WI38 (cell line): Measurements from ENCODE around the gene LPAR2.
A peak's percentile ranks its signal among the peaks of the same experiment; 100 is the strongest.

Source experiments
- H3K4me3 ChIP-seq: 2 replicates; pipeline ENCODE4 v1.5.1; 2011; ENCODE audit warnings: low read depth, mild to moderate bottlenecking, control low read depth, low read length
- CTCF ChIP-seq: IDR thresholded peaks from 2 replicates; pipeline ENCODE4 v1.5.1; 2012; ENCODE audit warnings: low read depth, mild to moderate bottlenecking, control low read depth, low read length

Gene LPAR2

DNA sequence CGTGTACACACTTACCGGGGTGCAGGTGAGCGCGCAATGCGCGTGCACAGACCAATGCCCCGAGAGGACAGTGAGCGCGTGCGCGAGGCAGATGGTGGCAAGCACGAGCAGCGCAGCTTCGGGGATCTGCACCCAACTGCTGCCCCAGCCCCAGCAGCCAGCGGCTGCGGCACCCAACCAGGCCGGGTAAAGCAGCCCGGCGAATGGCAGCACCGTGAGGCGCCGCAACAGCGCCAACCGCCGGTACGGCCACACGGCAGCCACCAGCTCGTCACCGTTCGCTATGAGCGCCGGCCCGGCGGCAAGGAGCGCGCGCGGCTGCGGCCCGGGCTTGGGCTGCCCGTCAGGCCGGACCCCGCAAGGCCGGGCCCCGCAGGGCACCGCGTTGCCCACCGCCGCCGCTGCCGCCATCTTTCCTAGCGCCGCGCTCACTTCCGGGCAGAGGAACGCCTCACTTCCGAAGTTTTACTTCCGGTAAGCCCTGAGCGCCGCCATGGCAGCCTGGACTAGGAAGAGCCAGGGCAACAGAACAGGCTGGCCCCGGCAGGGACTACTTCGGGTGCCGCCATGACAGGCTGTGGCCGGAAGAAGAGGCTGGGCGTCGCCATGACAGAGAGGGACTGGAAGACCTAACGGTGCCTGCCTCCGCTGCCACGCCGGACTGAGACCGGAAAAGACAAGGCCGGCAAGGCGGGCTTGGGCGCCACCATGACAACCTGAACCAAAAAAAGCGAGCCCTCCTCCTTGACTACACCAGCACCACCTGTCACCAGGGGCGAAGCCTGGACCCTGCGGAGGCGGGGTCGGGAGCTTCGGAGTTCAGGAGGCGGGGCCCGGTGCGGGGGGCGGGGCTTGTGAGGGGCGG is 35.5 kb upstream of the LPAR2 start, which contains the start of gene ATP13A1:
TSS of gene ATP13A1 (minus strand) at position 421 of the 865 bp plus-strand sequence. CDS start at position 411, 10 bp downstream.
- TF ChIP-seq CTCF: no peak
- peak within 1 kb of the TSS; percentile 96 for H3K4me3 ChIP-seq

- peak overlapping the region; percentile 96 for H3K4me3 ChIP-seq
- TF ChIP-seq CTCF: no peak
These were observed 34.8 kb upstream of the LPAR2 start for GRCh38 chr19:19662871-19663255.

DNA sequence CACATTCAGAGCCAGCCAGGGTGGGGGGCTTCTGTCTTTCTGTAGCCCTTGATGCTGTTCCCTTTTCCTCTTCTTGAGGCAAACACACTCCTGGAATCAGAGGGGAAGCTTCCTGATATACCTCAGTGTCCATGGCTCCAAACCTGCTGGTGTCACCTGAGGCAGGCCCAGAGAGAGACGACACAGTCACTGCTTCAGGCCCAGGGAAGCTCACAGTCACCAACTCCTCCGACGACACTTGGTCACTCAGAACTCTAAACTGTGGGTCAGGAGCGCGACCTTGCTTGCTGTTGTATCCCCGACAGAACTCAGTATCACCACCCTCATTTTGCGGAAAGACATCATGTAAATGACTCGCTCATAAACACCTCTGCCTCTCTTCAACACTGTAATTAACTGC is 34.3 kb upstream of the LPAR2 start:
- no peak for TF ChIP-seq CTCF

GRCh38 chr19:19661675-19662251 is 33.7 kb upstream of the LPAR2 start:
- no peak for TF ChIP-seq CTCF
- no peak overlapping the region for H3K4me3 ChIP-seq

More for the DNA sequence above, 34.3 kb upstream of the LPAR2 start:
- H3K4me3 ChIP-seq: peak overlapping the region; percentile 96

DNA sequence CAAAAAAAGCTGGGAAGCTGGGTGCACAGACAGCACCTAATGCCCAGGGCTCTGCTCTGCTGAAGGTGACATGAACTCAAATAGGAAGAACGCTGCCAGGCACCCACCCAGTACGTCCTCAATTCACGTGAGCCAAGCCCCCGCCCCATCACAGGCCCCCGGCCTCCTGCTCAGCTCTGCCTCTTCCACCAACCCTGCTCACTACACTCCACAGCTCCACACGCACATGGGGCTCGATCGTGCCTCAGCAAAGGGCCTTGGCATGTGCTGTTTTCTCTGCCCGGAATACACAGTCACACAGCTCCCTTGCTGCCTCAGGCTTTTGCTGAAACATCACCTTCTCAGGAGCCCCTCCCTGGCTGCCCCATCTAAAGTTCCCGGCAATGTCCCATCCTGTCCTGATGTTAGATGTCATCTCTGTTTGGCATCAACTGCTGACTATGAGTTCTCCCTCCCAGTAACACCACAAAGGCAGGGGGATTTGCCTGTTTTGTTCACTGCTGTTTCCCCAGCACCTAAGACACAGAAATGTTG is 33.2 kb upstream of the LPAR2 start:
- no peak overlapping the region for H3K4me3 ChIP-seq
- TF ChIP-seq CTCF: no peak

- TF ChIP-seq CTCF: no peak
- no peak overlapping the region for H3K4me3 ChIP-seq
These were observed 31.7 kb upstream of the LPAR2 start for GRCh38 chr19:19659646-19660245.
